ENCODE results near the gene SZRD1. TPM values are rescaled to one million over a fixed set of nuclear protein-coding genes. Genes with fewer than 3 reads are reported as not detected.

The SZRD1 gene
- total RNA-seq, 4 donors from 2014 or later: 73.1 to 80.5 (median 77.7) TPM

- ATAC-seq (ENCODE audit: low FRiP score) (peak; percentile 6), DNase-seq (ENCODE audit: low spot score) (no peak)
- TF ChIP-seq, protein P1, sequence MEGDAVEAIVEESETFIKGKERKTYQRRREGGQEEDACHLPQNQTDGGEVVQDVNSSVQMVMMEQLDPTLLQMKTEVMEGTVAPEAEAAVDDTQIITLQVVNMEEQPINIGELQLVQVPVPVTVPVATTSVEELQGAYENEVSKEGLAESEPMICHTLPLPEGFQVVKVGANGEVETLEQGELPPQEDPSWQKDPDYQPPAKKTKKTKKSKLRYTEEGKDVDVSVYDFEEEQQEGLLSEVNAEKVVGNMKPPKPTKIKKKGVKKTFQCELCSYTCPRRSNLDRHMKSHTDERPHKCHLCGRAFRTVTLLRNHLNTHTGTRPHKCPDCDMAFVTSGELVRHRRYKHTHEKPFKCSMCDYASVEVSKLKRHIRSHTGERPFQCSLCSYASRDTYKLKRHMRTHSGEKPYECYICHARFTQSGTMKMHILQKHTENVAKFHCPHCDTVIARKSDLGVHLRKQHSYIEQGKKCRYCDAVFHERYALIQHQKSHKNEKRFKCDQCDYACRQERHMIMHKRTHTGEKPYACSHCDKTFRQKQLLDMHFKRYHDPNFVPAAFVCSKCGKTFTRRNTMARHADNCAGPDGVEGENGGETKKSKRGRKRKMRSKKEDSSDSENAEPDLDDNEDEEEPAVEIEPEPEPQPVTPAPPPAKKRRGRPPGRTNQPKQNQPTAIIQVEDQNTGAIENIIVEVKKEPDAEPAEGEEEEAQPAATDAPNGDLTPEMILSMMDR (IDR thresholded peaks at IDR 0.05): no peak
Observed at GRCh38 chr1:16367968-16368890, 1.2 kb downstream of the SZRD1 start.

DNA sequence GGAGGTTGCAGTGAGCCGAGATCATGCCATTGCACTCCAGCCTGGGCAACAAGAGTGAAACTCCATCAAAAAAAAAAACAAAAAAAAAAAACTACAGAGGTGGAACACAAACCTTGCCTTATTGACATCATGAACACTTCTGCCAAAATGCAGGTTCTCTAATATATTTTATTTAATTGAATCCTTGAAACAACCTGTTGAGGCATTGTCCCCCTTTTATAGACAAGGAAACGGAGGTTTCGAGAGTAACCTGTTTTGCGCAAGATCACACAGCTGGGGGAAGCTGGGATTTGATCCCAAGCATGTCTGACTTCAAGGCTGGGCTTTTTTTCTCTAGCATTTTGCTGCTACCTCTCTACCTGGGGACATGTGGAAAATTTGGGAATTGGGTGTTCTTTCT lies 2.8 kb downstream of the SZRD1 start:
- no peak for DNase-seq (ENCODE audit: low spot score)
- no peak for ATAC-seq (ENCODE audit: low FRiP score)
- TF ChIP-seq, protein P1 (IDR thresholded peaks at IDR 0.05): no peak

GRCh38 chr1:16371725-16372124 lies 4.7 kb downstream of the SZRD1 start:
- ATAC-seq (ENCODE audit: low FRiP score) (no peak), DNase-seq (ENCODE audit: low spot score) (no peak)
- TF ChIP-seq, protein P1 (IDR thresholded peaks at IDR 0.05): no peak

- DNase-seq (ENCODE audit: low spot score): no peak
- TF ChIP-seq, protein P1 (IDR thresholded peaks at IDR 0.05): no peak
- ATAC-seq (ENCODE audit: low FRiP score): no peak
Observed at GRCh38 chr1:16372535-16373285, 5.7 kb downstream of the SZRD1 start.

GRCh38 chr1:16374266-16374665 lies 7.2 kb downstream of the SZRD1 start:
- ATAC-seq (ENCODE audit: low FRiP score) (no peak), DNase-seq (ENCODE audit: low spot score) (no peak)
- TF ChIP-seq, protein P1 (IDR thresholded peaks at IDR 0.05): no peak

- DNase-seq (ENCODE audit: low spot score) (no peak), ATAC-seq (ENCODE audit: low FRiP score) (no peak)
- TF ChIP-seq, protein P1 (IDR thresholded peaks at IDR 0.05): no peak
Observed at GRCh38 chr1:16375521-16376340, 8.7 kb downstream of the SZRD1 start.
